Endothelial cell of umbilical vein (primary cell): Measurements from ENCODE around the gene ZNF304. TPM values are rescaled to one million over a fixed set of nuclear protein-coding genes. Genes with fewer than 3 reads are reported as not detected.
A peak's percentile ranks its signal among the peaks of the same experiment; 100 is the strongest.

Experiments used
- BruUV-seq: library from RNA; stranded (reverse); fragments of 400-500 nt; replicated peaks from 2 replicates; lab custom pipeline; 2021; lab: Mats Ljungman, UMichigan
- CTCF ChIA-PET: fragments of 300-600, 350-600 bp; sonication (Branson Sonifier 250); formaldehyde crosslinking; loops from one replicate; lab custom pipeline; 2021; ENCODE audit warnings: antibody characterized with exemption, inconsistent platforms; lab: Charles Lee
- POLR2A ChIA-PET: fragments of 300-600, 350-600 bp; sonication (Branson Sonifier 250); formaldehyde crosslinking; loops from one replicate; lab custom pipeline; 2021; ENCODE audit warnings: antibody characterized with exemption, inconsistent platforms; lab: Charles Lee
- DNase-seq: peaks from one replicate; pipeline ENCODE4 v3.0.0-alpha.2; 2011; ENCODE audit warnings: low read depth, low spot score
- FAIRE-seq: peaks from 2 replicates; lab custom pipeline; 2011; peaks lifted over from hg19 to GRCh38; lab: Jason Lieb, UNC
- H2AFZ ChIP-seq: 2 replicates; pipeline ENCODE4 v1.6.0; 2012; ENCODE audit warnings: low read depth, low read length, control low read depth, inconsistent platforms
- H3K27ac ChIP-seq: 2 replicates; pipeline ENCODE4 v1.5.1; 2011; ENCODE audit warnings: low read depth, mild to moderate bottlenecking, control low read depth, low read length, moderate library complexity; ENCODE audit not compliant: insufficient read depth
- H3K27me3 ChIP-seq, 2 experiments: 2 replicates each; pipeline versions ENCODE4 v1.6.0 to v1.6.1; 2011; ENCODE audit warnings: low read length in 2 of 2, mixed read lengths in 1 of 2; ENCODE audit not compliant: control insufficient read depth in 2 of 2, insufficient read depth in 2 of 2
- H3K36me3 ChIP-seq, 2 experiments: 2 replicates in 1 of 2; 3 replicates in 1 of 2; pipeline ENCODE4 v1.5.1; 2011; ENCODE audit warnings: low read length in 2 of 2, mild to moderate bottlenecking in 1 of 2, moderate library complexity in 1 of 2; ENCODE audit not compliant: control insufficient read depth in 2 of 2, insufficient read depth in 2 of 2; ENCODE audit errors: extremely low read depth in 1 of 2
- H3K4me1 ChIP-seq: 3 replicates; pipeline ENCODE4 v1.5.1; 2011; ENCODE audit warnings: mild to moderate bottlenecking, low read length; ENCODE audit not compliant: control insufficient read depth, insufficient read depth; ENCODE audit errors: extremely low read depth
- H3K4me2 ChIP-seq: 2 replicates; pipeline ENCODE4 v1.6.1; 2011; ENCODE audit warnings: low read length, control low read depth, mixed read lengths; ENCODE audit not compliant: insufficient read depth
- H3K4me3 ChIP-seq, 3 experiments: fragments of 200-600 bp in 1 of 3; sonication (generic), shearing (Covaris generic) in 1 of 3; replicated peaks in 1 of 3; 2 replicates each; pipeline ENCODE4 v1.5.1; 2011 to 2016; ENCODE audit warnings: control low read depth in 3 of 3, low read length in 3 of 3, mild to moderate bottlenecking in 2 of 3, inconsistent platforms in 1 of 3, low read depth in 1 of 3, moderate library complexity in 1 of 3; ENCODE audit not compliant: insufficient read depth in 1 of 3
- H3K79me2 ChIP-seq: 2 replicates; pipeline ENCODE4 v1.6.0; 2012; ENCODE audit warnings: low read length, inconsistent platforms; ENCODE audit not compliant: control insufficient read depth, insufficient read depth
- H3K9ac ChIP-seq: replicated peaks from 2 replicates; pipeline ENCODE3; 2011; ENCODE audit warnings: low read length, control low read depth; ENCODE audit not compliant: insufficient read depth; ENCODE audit errors: extremely low read depth
- H3K9me1 ChIP-seq: replicated peaks from 3 replicates; pipeline ENCODE4 v1.6.0; 2011; ENCODE audit warnings: mild to moderate bottlenecking, low read length; ENCODE audit not compliant: control insufficient read depth, insufficient read depth; ENCODE audit errors: extremely low read depth
- H3K9me3 ChIP-seq: replicated peaks from 2 replicates; pipeline ENCODE4 v1.5.1; 2012; ENCODE audit warnings: low read length, inconsistent platforms; ENCODE audit not compliant: control insufficient read depth, insufficient read depth
- H4K20me1 ChIP-seq: replicated peaks from 2 replicates; pipeline ENCODE3; 2011; ENCODE audit warnings: mild to moderate bottlenecking, low read length; ENCODE audit not compliant: control insufficient read depth, insufficient read depth; ENCODE audit errors: extremely low read depth
- GATA2 ChIP-seq: IDR thresholded peaks from 2 replicates; pipeline ENCODE4 v1.7.0; 2011; ENCODE audit warnings: low read depth, mild to moderate bottlenecking, moderate library complexity, mixed read lengths, low read length; ENCODE audit not compliant: insufficient read length, insufficient read depth
- JUN ChIP-seq: IDR thresholded peaks from 2 replicates; pipeline ENCODE4 v1.6.1; 2011; ENCODE audit warnings: borderline replicate concordance, low read depth; ENCODE audit not compliant: insufficient read length, insufficient read depth
- MAX ChIP-seq: IDR thresholded peaks from 2 replicates; pipeline ENCODE4 v1.6.1; 2011; ENCODE audit not compliant: insufficient read depth, insufficient read length
- MYC ChIP-seq: IDR thresholded peaks from one replicate; pipeline ENCODE4 v1.6.1; 2011; ENCODE audit warnings: mild to moderate bottlenecking, low read depth, low read length
- POLR2A ChIP-seq: IDR thresholded peaks from 2 replicates; pipeline ENCODE4 v1.6.1; 2012; ENCODE audit warnings: low read depth, mild to moderate bottlenecking, control low read depth, low read length
- POLR2AphosphoS5 ChIP-seq: IDR thresholded peaks from 2 replicates; pipeline ENCODE4 v1.6.1; 2012; ENCODE audit warnings: low read depth, mild to moderate bottlenecking, control low read depth, low read length, moderate library complexity; ENCODE audit not compliant: insufficient read depth
- dilution Hi-C: fragments of 300-500 bp; cut with MboI; formaldehyde crosslinking; loops from one replicate; pipeline ENCODE4 v1.15.0; 2019; ENCODE audit warnings: low sequenced_read_pairs; ENCODE audit not compliant: extremely low pct_ligation_motif_present
- intact Hi-C: fragments of 100-400 bp; cut with micrococcal nuclease; formaldehyde crosslinking; loops from one replicate; pipeline ENCODE4 v1.10.0; 2022
- polyA plus RNA-seq, 4 experiments: library from polyadenylated mRNA; depleted of rRNA in 3 of 4; stranded (reverse) in 3 of 4; unstranded in 1 of 4; fragments of >200 nt; gene quantifications; 2 replicates each; pipeline versions ENCODE4 v1.2.1 to v1.2.3, GENCODE V29; 2011 to 2012; ENCODE audit warnings: missing spikeins in 1 of 4
- total RNA-seq: library from RNA; stranded (reverse); gene quantifications from 2 replicates; pipeline ENCODE4 v1.2.3, GENCODE V29; 2021

The ZNF304 gene
- total and polyA plus RNA-seq, 2 donors (not counting 3 experiments of a cell fraction or from before 2014, with no cell fraction given), result 2.5 to 5.3 TPM

- FAIRE-seq, result peak; percentile 98
- Histone ChIP-seq H3K27me3 (no peaks in the 10 kb centered on the region), H3K4me1 (peaks cover 8% of the 10 kb centered on the region), H3K4me2 (peak within 1 kb of the TSS; percentile 75), H3K9me3 (no peaks in the 10 kb centered on the region), H3K9me1 (no peaks in the 10 kb centered on the region), H3K36me3 (no peaks in the 10 kb centered on the region), H2AFZ (peak within 1 kb of the TSS; percentile 62), H3K27ac (peak within 1 kb of the TSS; percentile 27), H3K4me3 (peak within 1 kb of the TSS; percentile 47 to 92 (median 74)), H4K20me1 (no peaks in the 10 kb centered on the region), H3K79me2 (peaks cover 3% of the 10 kb centered on the region), H3K9ac (peak within 1 kb of the TSS; percentile 37)
- intact Hi-C loops, result loop anchor here (1.0 kb wide), 5 partner anchors 12 to 83 kb away; partner anchors contain the start of genes ZNF17, ZNF304, ZNF460 and ZNF543
- CTCF ChIA-PET, result interaction anchor here (0.5 kb wide), 1 partner anchor 26 kb away, joined by 3 read pairs; the partner anchor contains the start of gene ZNF548
- POLR2A ChIA-PET, result interaction anchor here (1.4 kb wide), 1 partner anchor 12 kb away, joined by 3 read pairs; no protein-coding TSS in a partner anchor
- DNase-seq, result peak; percentile 100
- TF ChIP-seq JUN (peak; percentile 95), MAX (peak; percentile 80), GATA2 (no peak), MYC (no peak), POLR2AphosphoS5 (peak; percentile 74), POLR2A (peak; percentile 70)
- dilution Hi-C loops, result no loop called here
- BruUV-seq, result no TSS peak
Observed at GRCh38 chr19:57362997-57363687, 12.1 kb downstream of the ZNF304 start, which contains the start of the genes TRAPPC2B and ZNF547. Gene TRAPPC2B (plus strand): TSS chr19:57363551. CDS start chr19:57364834, 1,283 bp downstream. Gene ZNF547 (plus strand): TSS chr19:57363551. CDS start chr19:57368556, 5,005 bp downstream.
